ENCODE measurements around the gene PIK3R2.
"Not testable (repeated sequence)": the region's sequence is repeated elsewhere in the genome, so short reads cannot be mapped to it uniquely, and the experiment has no call there.

The PIK3R2 gene

GRCh38 chr19:18203863-18204393 lies 51.0 kb downstream of the PIK3R2 start, which contains the start of gene RAB3A:
RAB3A (minus strand) TSS chr19:18204042; CDS start chr19:18202740, 1,302 bp downstream.
- DNase-seq (ENCODE audit: low read depth in 2 of 2), result peak; percentile 100

GRCh38 chr19:18204394-18205199 lies 51.6 kb downstream of the PIK3R2 start:
- no peak for DNase-seq (ENCODE audit: low read depth in 2 of 2)

- no peak for DNase-seq (ENCODE audit: low read depth in 2 of 2)
Observed at GRCh38 chr19:18205200-18205892, 52.4 kb downstream of the PIK3R2 start.

GRCh38 chr19:18206018-18206417 lies 53.1 kb downstream of the PIK3R2 start:
- DNase-seq (ENCODE audit: low read depth in 2 of 2), result no peak

GRCh38 chr19:18208098-18208951 lies 55.4 kb downstream of the PIK3R2 start:
- peak in 1 of 2 donors; percentile 56 for DNase-seq (ENCODE audit: low read depth in 2 of 2)

- DNase-seq (ENCODE audit: low read depth in 2 of 2), result not testable (repeated sequence)
Observed at GRCh38 chr19:18209912-18210311, 56.9 kb downstream of the PIK3R2 start.

- no peak for DNase-seq (ENCODE audit: low read depth in 2 of 2)
Observed at GRCh38 chr19:18211683-18212082, 58.7 kb downstream of the PIK3R2 start.

- DNase-seq (ENCODE audit: low read depth in 2 of 2), result no peak
Observed at GRCh38 chr19:18214779-18215433, 61.9 kb downstream of the PIK3R2 start.

- DNase-seq (ENCODE audit: low read depth in 2 of 2), result no peak
Observed at GRCh38 chr19:18216789-18217188, 63.8 kb downstream of the PIK3R2 start.

- DNase-seq (ENCODE audit: low read depth in 2 of 2), result no peak
Observed at GRCh38 chr19:18218159-18218558, 65.2 kb downstream of the PIK3R2 start.

- no peak for DNase-seq (ENCODE audit: low read depth in 2 of 2)
Observed at GRCh38 chr19:18218600-18218999, 65.6 kb downstream of the PIK3R2 start.

All from stimulated activated CD4-positive, alpha-beta T cell treated with anti-CD3 and anti-CD28 coated beads, Interleukin-15, amount 100 ng/mL, for 48 hours (primary cell).